ENCODE results near the gene RAD1. TPM values are rescaled to one million over a fixed set of nuclear protein-coding genes. Genes with fewer than 3 reads are reported as not detected.
"Not testable (repeated sequence)": the region's sequence is repeated elsewhere in the genome, so short reads cannot be mapped to it uniquely, and the experiment has no call there.

Gene RAD1
- total RNA-seq, 2 donors from 2014 or later = 8.9 to 15.1 TPM

DNA sequence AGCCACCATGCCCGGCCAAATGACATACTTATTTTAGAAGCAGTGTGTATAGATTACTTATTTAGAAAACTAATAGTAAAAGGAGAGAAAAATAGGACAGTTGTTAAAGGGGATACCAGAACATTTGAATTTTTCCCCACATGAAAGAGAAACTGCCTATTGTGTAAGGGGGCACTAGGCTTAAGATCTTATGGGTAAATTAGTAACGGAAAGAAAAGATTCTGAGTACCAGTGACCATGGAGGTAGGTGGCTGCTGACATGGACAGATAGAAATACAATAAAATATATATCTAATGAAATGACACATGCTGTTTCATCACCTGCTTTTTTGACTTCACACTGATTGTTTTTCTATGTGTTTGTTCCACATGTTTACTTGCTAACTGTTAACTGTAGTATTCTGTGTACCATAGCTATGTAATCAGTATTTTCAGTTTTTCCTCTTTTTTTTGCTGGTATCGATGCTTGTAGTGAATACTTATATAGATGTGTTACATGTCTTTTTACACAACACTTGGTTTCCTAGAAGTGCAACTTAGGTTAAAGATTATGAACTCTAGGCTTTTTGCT, 11.1 kb upstream of the RAD1 start:
- Histone ChIP-seq H3K9me3 (no peaks in the 10 kb centered on the region), H3K4me1 (ENCODE audit: control insufficient read depth in 1 of 2, low read depth in 2 of 2) (peaks cover 16 to 17% of the 10 kb centered on the region in 2 donors), H3K36me3 (peaks cover 11% of the 10 kb centered on the region), H3K4me3 (no peak overlapping the region), H3K27ac (no peak overlapping the region), H3K27me3 (replicated peaks; ENCODE audit: insufficient read depth) (no peaks in the 10 kb centered on the region)
- no peak for DNase-seq (ENCODE audit: low spot score)
- TF ChIP-seq, protein P1, sequence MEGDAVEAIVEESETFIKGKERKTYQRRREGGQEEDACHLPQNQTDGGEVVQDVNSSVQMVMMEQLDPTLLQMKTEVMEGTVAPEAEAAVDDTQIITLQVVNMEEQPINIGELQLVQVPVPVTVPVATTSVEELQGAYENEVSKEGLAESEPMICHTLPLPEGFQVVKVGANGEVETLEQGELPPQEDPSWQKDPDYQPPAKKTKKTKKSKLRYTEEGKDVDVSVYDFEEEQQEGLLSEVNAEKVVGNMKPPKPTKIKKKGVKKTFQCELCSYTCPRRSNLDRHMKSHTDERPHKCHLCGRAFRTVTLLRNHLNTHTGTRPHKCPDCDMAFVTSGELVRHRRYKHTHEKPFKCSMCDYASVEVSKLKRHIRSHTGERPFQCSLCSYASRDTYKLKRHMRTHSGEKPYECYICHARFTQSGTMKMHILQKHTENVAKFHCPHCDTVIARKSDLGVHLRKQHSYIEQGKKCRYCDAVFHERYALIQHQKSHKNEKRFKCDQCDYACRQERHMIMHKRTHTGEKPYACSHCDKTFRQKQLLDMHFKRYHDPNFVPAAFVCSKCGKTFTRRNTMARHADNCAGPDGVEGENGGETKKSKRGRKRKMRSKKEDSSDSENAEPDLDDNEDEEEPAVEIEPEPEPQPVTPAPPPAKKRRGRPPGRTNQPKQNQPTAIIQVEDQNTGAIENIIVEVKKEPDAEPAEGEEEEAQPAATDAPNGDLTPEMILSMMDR (IDR thresholded peaks at IDR 0.05) = no peak
- ATAC-seq (ENCODE audit: insufficient number of reproducible peaks, low FRiP score, low read depth) = no peak

DNA sequence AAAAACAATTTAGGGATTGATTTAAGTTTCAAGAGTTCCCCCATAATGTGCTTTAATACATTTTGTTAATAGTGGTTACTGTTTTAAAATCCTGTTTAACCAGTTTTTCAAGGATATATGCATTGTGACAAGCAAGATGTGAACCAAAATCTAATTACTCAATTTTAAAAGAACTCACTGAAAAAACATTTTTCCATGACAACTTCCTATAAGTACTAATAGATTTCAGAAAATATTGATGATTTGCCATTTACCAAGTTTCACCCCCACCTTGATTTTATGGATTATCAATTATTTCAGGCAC, 9.1 kb upstream of the RAD1 start:
- ATAC-seq (ENCODE audit: insufficient number of reproducible peaks, low FRiP score, low read depth) (no peak), DNase-seq (ENCODE audit: low spot score) (no peak)
- TF ChIP-seq, protein P1 (IDR thresholded peaks at IDR 0.05) = no peak
- Histone ChIP-seq H3K36me3 (peaks cover 11% of the 10 kb centered on the region), H3K4me3 (no peak overlapping the region), H3K4me1 (ENCODE audit: control insufficient read depth in 1 of 2, low read depth in 2 of 2) (peaks cover 4 to 8% of the 10 kb centered on the region in 2 donors), H3K27me3 (replicated peaks; ENCODE audit: insufficient read depth) (no peaks in the 10 kb centered on the region), H3K9me3 (no peaks in the 10 kb centered on the region), H3K27ac (no peak overlapping the region)

DNA sequence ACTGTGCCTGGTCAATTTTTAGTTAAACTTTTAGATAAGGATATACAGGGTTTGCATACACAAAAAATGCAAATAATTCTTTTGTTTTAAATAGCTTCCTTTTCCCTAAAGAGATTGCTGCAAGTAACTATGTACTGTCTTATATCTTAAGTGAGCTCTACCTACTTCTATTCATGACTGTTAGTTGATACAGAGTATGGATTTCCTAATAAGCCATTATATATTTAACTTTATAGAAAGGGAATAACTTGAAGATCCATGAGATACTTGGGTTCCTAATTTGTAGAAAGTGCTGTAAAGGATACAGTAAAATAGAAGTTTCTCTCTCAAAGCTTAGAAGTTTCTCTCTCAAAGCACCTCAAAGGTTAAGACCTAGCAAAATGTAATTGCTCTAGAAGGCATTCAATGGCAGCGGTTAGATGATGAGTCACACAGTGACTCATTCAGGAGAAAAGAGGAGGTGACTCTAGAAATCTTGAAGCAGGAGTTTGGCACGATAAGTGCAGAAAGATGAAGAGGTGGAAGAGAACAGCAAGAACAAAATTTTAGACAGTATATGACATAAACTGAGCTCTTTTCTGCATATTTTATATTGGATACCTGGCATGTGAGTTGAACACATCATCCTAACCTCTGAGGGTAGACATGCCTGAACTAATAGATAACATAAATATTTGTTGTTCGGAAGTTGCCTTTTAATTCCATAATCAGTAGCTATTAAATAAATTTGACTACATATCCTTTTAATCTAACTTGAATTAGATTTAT, 8.6 kb upstream of the RAD1 start:
- Histone ChIP-seq H3K27me3 (replicated peaks; ENCODE audit: insufficient read depth) (no peaks in the 10 kb centered on the region), H3K27ac (no peak overlapping the region), H3K4me1 (ENCODE audit: control insufficient read depth in 1 of 2, low read depth in 2 of 2) (peaks cover 4 to 8% of the 10 kb centered on the region in 2 donors), H3K9me3 (no peaks in the 10 kb centered on the region), H3K36me3 (peaks cover 11% of the 10 kb centered on the region), H3K4me3 (no peak overlapping the region)
- ATAC-seq (ENCODE audit: insufficient number of reproducible peaks, low FRiP score, low read depth) (peak; percentile 79), DNase-seq (ENCODE audit: low spot score) (no peak)
- TF ChIP-seq, protein P1 (IDR thresholded peaks at IDR 0.05) = no peak

DNA sequence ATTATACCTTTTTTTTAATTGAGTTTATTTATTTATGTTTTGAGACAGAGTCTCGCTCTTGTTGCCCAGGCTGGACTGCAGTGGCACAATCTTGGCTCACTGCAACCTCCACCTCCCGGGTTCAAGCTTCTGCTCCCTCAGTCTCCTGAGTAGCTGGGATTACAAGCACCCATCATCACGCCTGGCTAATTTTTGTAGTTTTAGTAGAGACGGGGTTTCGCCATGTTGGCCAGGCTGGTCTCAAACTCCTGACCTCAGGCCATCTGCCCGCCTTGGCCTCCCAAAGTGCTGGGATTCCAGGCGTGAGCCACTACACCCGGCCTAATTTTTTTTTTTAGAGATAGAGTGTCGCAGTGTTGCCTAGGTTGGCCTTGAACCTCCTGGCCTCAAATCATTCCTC, 8.0 kb upstream of the RAD1 start:
- not testable (repeated sequence) for H3K9me3 ChIP-seq; H3K27me3 ChIP-seq (replicated peaks; ENCODE audit: insufficient read depth); ATAC-seq (ENCODE audit: insufficient number of reproducible peaks, low FRiP score, low read depth); DNase-seq (ENCODE audit: low spot score); H3K4me3 ChIP-seq; H3K27ac ChIP-seq; H3K4me1 ChIP-seq (ENCODE audit: control insufficient read depth in 1 of 2, low read depth in 2 of 2)
- peaks cover 11% of the 10 kb centered on the region for H3K36me3 ChIP-seq

DNA sequence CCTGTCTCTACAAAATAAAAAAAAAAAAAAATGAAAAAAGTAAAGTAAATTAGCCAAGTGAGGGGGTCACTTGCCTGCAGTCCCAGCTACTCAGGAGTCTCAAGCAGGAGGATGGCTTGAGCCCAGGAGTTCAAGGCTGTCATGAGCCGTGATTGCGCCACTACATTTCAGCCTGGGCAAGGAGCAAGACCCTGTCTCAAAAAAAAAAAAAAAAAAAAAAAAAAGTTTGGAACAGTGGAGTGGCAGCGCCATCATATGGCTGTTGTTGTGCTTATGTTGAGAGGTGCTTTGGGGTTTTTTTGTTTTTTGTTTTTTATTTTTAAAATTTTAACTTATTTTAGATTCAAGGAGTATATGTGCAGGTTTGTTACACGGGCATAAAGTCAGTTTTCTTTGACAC, 3.8 kb upstream of the RAD1 start:
- TF ChIP-seq, protein P1 (IDR thresholded peaks at IDR 0.05) = no peak
- no peak for ATAC-seq (ENCODE audit: insufficient number of reproducible peaks, low FRiP score, low read depth)
- no peak for DNase-seq (ENCODE audit: low spot score)
- H3K4me1 ChIP-seq (ENCODE audit: control insufficient read depth in 1 of 2, low read depth in 2 of 2) = peaks cover 18 to 28% of the 10 kb centered on the region in 2 donors
- H3K27ac ChIP-seq = no peak overlapping the region
- H3K9me3 ChIP-seq = no peaks in the 10 kb centered on the region
- H3K36me3 ChIP-seq = no peaks in the 10 kb centered on the region
- no peaks in the 10 kb centered on the region for H3K27me3 ChIP-seq (replicated peaks; ENCODE audit: insufficient read depth)
- no peak overlapping the region for H3K4me3 ChIP-seq

Data from thoracic aorta (tissue), 2 donors.